Uterus (tissue), 4 donors: ENCODE data around the gene KAT7. TPM values are rescaled to one million over a fixed set of nuclear protein-coding genes. Genes with fewer than 3 reads are reported as not detected.

Experiments
- DNase-seq, 2 donors: peaks; one replicate each; pipeline ENCODE4 v3.0.0-alpha.2; 2019 to 2020
- H3K27ac ChIP-seq, 2 donors: fragments of 200-600 bp; sonication (generic); 1 replicate in 1 of 2; 2 replicates in 1 of 2; pipeline ENCODE4 v1.5.1; 2016 to 2018
- H3K27me3 ChIP-seq, 2 donors: fragments of 200-600 bp; sonication (generic); one replicate each; pipeline ENCODE4 v1.5.1; 2018 to 2019; ENCODE audit warnings: control low read depth in 1 of 2
- H3K36me3 ChIP-seq, 2 donors: fragments of 200-600 bp; sonication (generic); one replicate each; pipeline ENCODE4 v1.5.1; 2019; ENCODE audit warnings: control low read depth in 1 of 2
- H3K4me1 ChIP-seq, 2 donors: fragments of 200-600 bp; sonication (generic); one replicate each; pipeline ENCODE4 v1.5.1; 2018 to 2019; ENCODE audit warnings: control low read depth in 1 of 2
- H3K4me3 ChIP-seq, 2 donors: fragments of 200-600 bp; sonication (generic); 1 replicate in 1 of 2; 2 replicates in 1 of 2; pipeline ENCODE4 v1.5.1; 2018 to 2019; ENCODE audit warnings: mild to moderate bottlenecking in 1 of 2
- H3K9me3 ChIP-seq, 2 donors: fragments of 200-600 bp; sonication (generic); one replicate each; pipeline ENCODE4 v1.5.1; 2019; ENCODE audit warnings: control low read depth in 1 of 2
- POLR2A ChIP-seq, 2 donors: fragments of 450-650 bp; IDR thresholded peaks; one replicate each; pipeline ENCODE4 v1.6.1; 2016; ENCODE audit warnings: antibody characterized with exemption in 2 of 2, mild to moderate bottlenecking in 1 of 2, moderate library complexity in 1 of 2
- intact Hi-C: fragments of 100-400 bp; cut with DNase I; formaldehyde crosslinking; loops from one replicate; pipeline ENCODE4 v1.15.1; 2023; ENCODE audit warnings: low total_unique reads
- total RNA-seq, 4 donors: library from RNA; depleted of rRNA in 3 of 4; stranded (reverse); fragments of >200 nt in 3 of 4; gene quantifications; one replicate each; pipeline versions ENCODE4 v1.1.0 to v1.2.4, GENCODE V29; 2014 to 2023
- TF ChIP-seq, protein P1 (sequence below), 4 experiments: fragments of 200-600 bp in 2 of 4; fragments of 450-650 bp in 2 of 4; sonication (generic) in 2 of 4; IDR thresholded peaks; one replicate each; pipeline ENCODE4 v1.5.1; 2016 to 2019; ENCODE audit warnings: antibody characterized with exemption in 4 of 4, mild to moderate bottlenecking in 2 of 4, moderate library complexity in 1 of 4
- donor health status: DM: yes; HTN: yes; CAD: no.

The KAT7 gene
- total RNA-seq, 4 donors from 2014 or later, result 16.8 to 117 (median 40.8) TPM

DNA sequence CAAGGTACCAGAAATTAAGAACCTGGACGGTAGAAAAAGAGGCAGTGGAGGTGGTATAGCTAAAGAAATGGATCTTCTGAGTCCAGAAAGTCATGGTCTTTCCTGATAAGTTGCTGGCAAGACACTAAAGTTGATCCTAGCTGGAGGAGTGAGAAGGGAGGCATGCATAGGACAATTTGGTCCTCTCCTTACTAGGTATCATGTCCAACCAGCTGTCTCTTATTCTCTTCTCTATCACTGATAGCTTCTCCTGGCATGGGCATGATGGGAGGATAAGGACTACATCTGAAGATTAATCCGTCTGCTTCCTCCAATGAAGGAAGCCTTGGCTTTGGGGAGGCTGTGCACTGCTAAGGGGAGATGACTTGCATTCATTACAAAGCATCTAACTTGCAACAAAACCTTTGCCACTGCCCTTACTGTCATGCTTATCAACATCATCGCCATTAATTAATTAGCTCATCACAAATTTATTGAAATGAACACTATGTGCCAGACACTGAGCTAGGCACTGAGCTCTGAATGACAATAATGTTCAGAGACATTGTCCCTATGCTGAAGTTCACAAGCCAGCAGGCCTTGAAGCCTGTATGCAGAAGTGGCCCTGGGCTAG is 21.5 kb upstream of the KAT7 start:
- no peak overlapping the region for H3K27ac ChIP-seq
- no peak overlapping the region for H3K4me3 ChIP-seq
- no peaks in the 10 kb centered on the region for H3K36me3 ChIP-seq
- H3K27me3 ChIP-seq, result no peaks in the 10 kb centered on the region
- TF ChIP-seq, protein P1, sequence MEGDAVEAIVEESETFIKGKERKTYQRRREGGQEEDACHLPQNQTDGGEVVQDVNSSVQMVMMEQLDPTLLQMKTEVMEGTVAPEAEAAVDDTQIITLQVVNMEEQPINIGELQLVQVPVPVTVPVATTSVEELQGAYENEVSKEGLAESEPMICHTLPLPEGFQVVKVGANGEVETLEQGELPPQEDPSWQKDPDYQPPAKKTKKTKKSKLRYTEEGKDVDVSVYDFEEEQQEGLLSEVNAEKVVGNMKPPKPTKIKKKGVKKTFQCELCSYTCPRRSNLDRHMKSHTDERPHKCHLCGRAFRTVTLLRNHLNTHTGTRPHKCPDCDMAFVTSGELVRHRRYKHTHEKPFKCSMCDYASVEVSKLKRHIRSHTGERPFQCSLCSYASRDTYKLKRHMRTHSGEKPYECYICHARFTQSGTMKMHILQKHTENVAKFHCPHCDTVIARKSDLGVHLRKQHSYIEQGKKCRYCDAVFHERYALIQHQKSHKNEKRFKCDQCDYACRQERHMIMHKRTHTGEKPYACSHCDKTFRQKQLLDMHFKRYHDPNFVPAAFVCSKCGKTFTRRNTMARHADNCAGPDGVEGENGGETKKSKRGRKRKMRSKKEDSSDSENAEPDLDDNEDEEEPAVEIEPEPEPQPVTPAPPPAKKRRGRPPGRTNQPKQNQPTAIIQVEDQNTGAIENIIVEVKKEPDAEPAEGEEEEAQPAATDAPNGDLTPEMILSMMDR (IDR thresholded peaks at IDR 0.05), result no peak
- no peak for DNase-seq
- intact Hi-C loops, result no loop called here
- H3K9me3 ChIP-seq, result no peaks in the 10 kb centered on the region
- peaks cover 0 to 8% of the 10 kb centered on the region in 2 donors for H3K4me1 ChIP-seq

GRCh38 chr17:49775546-49776260 is 12.8 kb upstream of the KAT7 start:
- intact Hi-C loops, result loop anchor here (5.0 to 10.0 kb wide), 2 partner anchors 63 to 201 kb away; partner anchors contain the start of gene NXPH3
- peaks cover 9 to 14% of the 10 kb centered on the region in 2 donors for H3K4me1 ChIP-seq
- TF ChIP-seq, protein P1 (IDR thresholded peaks at IDR 0.05), result no peak
- no peak for TF ChIP-seq POLR2A (IDR thresholded peaks at IDR 0.05)
- DNase-seq, result peak in 1 of 2 donors; percentile 68
- H3K27me3 ChIP-seq, result no peaks in the 10 kb centered on the region
- H3K27ac ChIP-seq, result peak overlapping the region; percentile 79 to 83
- no peaks in the 10 kb centered on the region for H3K36me3 ChIP-seq
- H3K9me3 ChIP-seq, result no peaks in the 10 kb centered on the region
- H3K4me3 ChIP-seq, result no peak overlapping the region

DNA sequence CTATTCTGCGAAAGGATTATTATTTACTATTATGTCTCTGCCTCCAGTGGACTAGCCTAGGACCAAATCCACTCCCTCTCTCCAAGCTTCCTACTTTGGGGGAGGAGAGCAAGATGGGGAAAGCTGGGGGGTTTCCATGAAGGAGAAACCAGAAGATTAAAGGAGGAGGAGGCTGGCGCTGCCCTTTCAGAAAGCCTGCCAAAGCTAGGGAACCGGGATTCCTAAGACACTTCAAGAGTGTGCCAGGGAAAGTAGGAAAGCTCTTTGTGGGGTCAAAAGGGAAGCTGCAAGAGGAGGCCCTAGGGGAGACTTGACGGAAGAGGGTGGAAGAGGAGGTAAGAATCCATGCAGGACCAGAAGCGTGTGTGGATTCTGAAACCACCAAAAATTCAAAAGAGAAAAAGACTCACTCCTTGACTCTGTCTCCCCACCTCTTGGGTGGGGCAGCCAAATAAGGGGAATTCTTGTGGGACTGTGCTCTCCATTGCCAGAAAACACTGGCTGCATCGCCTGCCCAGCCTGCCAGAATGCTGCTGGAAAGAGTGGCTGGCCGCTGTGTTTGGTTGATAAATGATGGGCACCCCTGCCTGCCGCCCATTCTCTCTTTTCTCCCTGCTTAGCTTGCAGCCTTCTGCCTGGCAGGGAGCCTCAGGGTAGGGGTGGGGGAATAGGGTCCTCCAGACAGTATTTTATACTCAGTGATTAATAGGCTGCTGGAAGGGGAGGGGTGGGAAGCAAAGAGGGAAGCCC is 11.8 kb upstream of the KAT7 start:
- Histone ChIP-seq H3K27ac (peak overlapping the region; percentile 79 to 83), H3K36me3 (no peaks in the 10 kb centered on the region), H3K4me1 (peaks cover 9 to 14% of the 10 kb centered on the region in 2 donors), H3K27me3 (no peaks in the 10 kb centered on the region), H3K9me3 (no peaks in the 10 kb centered on the region), H3K4me3 (no peak overlapping the region)
- intact Hi-C loops, result loop anchor here (5.0 to 10.0 kb wide), 2 partner anchors 64 to 202 kb away; partner anchors contain the start of gene NXPH3
- DNase-seq, result peak in 1 of 2 donors; percentile 62
- TF ChIP-seq POLR2A (IDR thresholded peaks at IDR 0.05), result no peak
- TF ChIP-seq, protein P1 (IDR thresholded peaks at IDR 0.05), result no peak

DNA sequence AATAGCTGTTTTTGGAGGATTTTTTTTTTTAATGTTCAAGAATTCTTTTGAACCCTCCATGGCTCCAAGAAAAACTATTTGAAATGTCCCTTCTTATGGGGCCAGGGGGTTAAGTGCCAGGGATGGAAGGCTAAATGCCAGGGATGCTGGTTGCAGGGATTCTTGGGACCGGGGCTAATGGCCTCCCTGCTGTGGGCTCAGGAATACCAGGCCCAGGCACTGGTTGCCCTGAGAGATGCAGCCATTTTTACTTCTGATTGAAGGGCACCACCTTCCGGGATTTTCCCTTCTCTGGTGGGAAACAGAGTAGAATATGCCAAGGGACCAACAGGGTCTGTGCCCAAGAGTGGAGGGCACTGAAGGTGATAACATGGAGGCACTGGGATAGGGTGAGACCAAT is 10.9 kb upstream of the KAT7 start:
- Histone ChIP-seq H3K4me1 (peaks cover 9 to 14% of the 10 kb centered on the region in 2 donors), H3K36me3 (no peaks in the 10 kb centered on the region), H3K27me3 (no peaks in the 10 kb centered on the region), H3K27ac (peak overlapping the region; percentile 79 to 83), H3K4me3 (no peak overlapping the region), H3K9me3 (no peaks in the 10 kb centered on the region)
- intact Hi-C loops, result loop anchor here (5.0 to 10.0 kb wide), 2 partner anchors 65 to 203 kb away; partner anchors contain the start of gene NXPH3
- TF ChIP-seq POLR2A (IDR thresholded peaks at IDR 0.05), result no peak
- TF ChIP-seq, protein P1 (IDR thresholded peaks at IDR 0.05), result no peak
- DNase-seq, result no peak
